ENCODE measurements around the gene EPN1. TPM values are rescaled to one million over a fixed set of nuclear protein-coding genes. Genes with fewer than 3 reads are reported as not detected.
"Not testable (repeated sequence)": the region's sequence is repeated elsewhere in the genome, so short reads cannot be mapped to it uniquely, and the experiment has no call there.

Gene EPN1
- total and polyA plus RNA-seq, 11 donors = 125 to 377 (median 188) TPM

DNA sequence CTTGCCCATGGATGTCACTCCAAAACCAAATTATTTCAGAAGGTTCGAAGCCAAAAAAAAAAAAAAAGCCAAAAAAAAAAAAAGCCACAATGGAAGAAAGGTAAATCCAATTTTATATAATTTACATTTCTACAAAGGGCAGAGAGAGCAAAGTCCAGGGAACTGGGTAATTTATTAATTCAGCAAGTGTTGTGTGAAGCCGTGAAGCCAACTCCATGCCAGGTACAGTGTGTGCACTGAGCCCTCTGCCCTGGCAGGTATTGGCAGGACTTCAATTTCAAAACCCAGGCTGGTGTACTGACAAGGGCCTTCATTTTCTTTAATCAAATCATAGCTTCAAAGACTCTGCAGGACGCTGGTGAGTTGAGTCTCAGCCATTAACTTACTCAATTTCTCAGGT lies 78.4 kb downstream of the EPN1 start:
- no peaks in the 10 kb centered on the region for H3K4me1 ChIP-seq
- no peak overlapping the region for H3K27ac ChIP-seq
- 65 to 78% (median 69%) methylated on average over 3 of the region's 3 CpGs for WGBS, 4 donors
- H3K27me3 ChIP-seq = peaks cover 0 to 7% (median 0%) of the 10 kb centered on the region in 9 donors
- no peaks in the 10 kb centered on the region for H3K9me3 ChIP-seq
- no peaks in the 10 kb centered on the region for H3K36me3 ChIP-seq
- TF ChIP-seq, protein P1, sequence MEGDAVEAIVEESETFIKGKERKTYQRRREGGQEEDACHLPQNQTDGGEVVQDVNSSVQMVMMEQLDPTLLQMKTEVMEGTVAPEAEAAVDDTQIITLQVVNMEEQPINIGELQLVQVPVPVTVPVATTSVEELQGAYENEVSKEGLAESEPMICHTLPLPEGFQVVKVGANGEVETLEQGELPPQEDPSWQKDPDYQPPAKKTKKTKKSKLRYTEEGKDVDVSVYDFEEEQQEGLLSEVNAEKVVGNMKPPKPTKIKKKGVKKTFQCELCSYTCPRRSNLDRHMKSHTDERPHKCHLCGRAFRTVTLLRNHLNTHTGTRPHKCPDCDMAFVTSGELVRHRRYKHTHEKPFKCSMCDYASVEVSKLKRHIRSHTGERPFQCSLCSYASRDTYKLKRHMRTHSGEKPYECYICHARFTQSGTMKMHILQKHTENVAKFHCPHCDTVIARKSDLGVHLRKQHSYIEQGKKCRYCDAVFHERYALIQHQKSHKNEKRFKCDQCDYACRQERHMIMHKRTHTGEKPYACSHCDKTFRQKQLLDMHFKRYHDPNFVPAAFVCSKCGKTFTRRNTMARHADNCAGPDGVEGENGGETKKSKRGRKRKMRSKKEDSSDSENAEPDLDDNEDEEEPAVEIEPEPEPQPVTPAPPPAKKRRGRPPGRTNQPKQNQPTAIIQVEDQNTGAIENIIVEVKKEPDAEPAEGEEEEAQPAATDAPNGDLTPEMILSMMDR (IDR thresholded peaks at IDR 0.05) = no peak
- no peak for TF ChIP-seq POLR2A (IDR thresholded peaks at IDR 0.05)
- ATAC-seq = no peak
- intact Hi-C loops (cut with DNase I) = no loop called here
- no peak overlapping the region for H3K4me3 ChIP-seq
- no peak for DNase-seq

DNA sequence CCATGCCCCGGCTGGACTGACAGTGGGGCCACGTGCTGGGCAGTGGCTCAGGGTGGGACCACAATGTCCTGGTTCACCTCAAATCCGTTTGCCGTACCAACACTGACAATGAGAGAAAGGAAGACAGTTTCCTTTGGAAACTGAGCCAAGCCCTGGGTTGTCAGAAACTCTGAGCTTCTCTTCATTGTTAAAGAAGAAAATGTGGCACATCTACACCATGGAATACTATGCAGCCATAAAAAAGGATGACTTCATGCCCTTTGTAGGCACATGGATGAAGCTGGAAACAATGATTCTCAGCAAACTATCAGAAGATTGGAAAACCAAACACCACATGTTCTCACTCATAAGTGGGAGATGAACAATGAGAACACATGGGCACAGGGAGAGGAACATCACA lies 81.8 kb downstream of the EPN1 start:
- DNase-seq; H3K36me3 ChIP-seq; intact Hi-C loops (cut with DNase I); H3K4me3 ChIP-seq; H3K27me3 ChIP-seq; ATAC-seq; H3K4me1 ChIP-seq; H3K9me3 ChIP-seq; H3K27ac ChIP-seq: not testable (repeated sequence)
- 73 to 77% (median 75%) methylated on average over 4 of the region's 4 CpGs for WGBS, 4 donors

DNA sequence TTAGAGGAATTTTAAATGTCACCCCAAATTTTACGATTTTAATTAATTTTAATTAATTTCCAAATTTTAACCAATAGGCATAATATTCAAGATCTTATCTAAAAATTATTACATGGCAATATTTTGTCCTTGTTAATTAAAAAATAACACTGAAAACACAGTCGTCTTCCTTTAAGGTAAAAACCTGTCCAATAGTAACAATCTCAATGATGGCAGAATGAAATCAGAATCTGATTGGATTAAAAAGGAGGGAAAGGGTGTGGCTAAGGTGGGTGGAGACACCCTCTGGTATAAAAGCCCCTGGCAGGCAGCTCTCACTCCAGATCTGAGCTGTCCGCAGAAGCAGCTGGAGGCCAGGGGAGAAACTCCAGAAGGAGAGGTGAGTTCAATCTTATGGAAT lies 83.8 kb downstream of the EPN1 start, which contains the start of gene RFPL4A:
RFPL4A (plus strand) TSS at position 301 of the 400 bp plus-strand sequence. CDS start 2,704 bp downstream, outside the sequence.
- H3K4me3 ChIP-seq; H3K9me3 ChIP-seq; H3K4me1 ChIP-seq; H3K27ac ChIP-seq; ATAC-seq; DNase-seq; intact Hi-C loops (cut with DNase I); H3K27me3 ChIP-seq; H3K36me3 ChIP-seq: not testable (repeated sequence)
- WGBS, 4 donors = 80 to 90% (median 84%) methylated on average over 2 to 3 of the region's 3 CpGs

Other genes with a start within 250 kb of the EPN1 start
- not detected for gene SHISA7, start 231.9 kb upstream of the EPN1 start, total RNA-seq
- gene SHISA7, start 231.9 kb upstream of the EPN1 start, polyA plus RNA-seq = not detected
- 100 to 1,000 TPM in 1 of 9 donors, 10 to 100 TPM in 8; 36.9 to 102 (median 48.8) TPM for gene ISOC2, start 213.6 kb upstream of the EPN1 start, total RNA-seq
- 10 to 100 TPM; 86.8 to 94.9 TPM for gene ISOC2, start 213.6 kb upstream of the EPN1 start, polyA plus RNA-seq
- not detected for gene C19orf85, start 210.5 kb upstream of the EPN1 start, total RNA-seq
- gene C19orf85, start 210.5 kb upstream of the EPN1 start, polyA plus RNA-seq = not detected
- gene ZNF628, start 198.6 kb upstream of the EPN1 start, total RNA-seq = 10 to 100 TPM in 1 of 9 donors, 1 to 10 TPM in 8; 2.3 to 10.3 (median 4.6) TPM
- gene ZNF628, start 198.6 kb upstream of the EPN1 start, polyA plus RNA-seq = 1 to 10 TPM; 5.4 to 7.9 TPM
- 10 to 100 TPM in 1 of 9 donors, 1 to 10 TPM in 8; 2.9 to 10.4 (median 6.7) TPM for gene NAT14, start 190.0 kb upstream of the EPN1 start, total RNA-seq
- gene NAT14, start 190.0 kb upstream of the EPN1 start, polyA plus RNA-seq = 1 to 10 TPM; 7.3 to 9.2 TPM
- 1 to 10 TPM in 8 of 9 donors, under 1 TPM in 1; 1.00 to 6.2 (median 3.3) TPM for gene SSC5D, start 186.8 kb upstream of the EPN1 start, total RNA-seq
- 1 to 10 TPM in 1 of 2 donors, under 1 TPM in 1; 0.91 to 1.4 TPM for gene SSC5D, start 186.8 kb upstream of the EPN1 start, polyA plus RNA-seq
- gene SBK2, start 138.1 kb upstream of the EPN1 start, total RNA-seq = 1 to 10 TPM in 7 of 9 donors, under 1 TPM in 2; 0.68 to 2.6 (median 2.1) TPM
- 10 to 100 TPM in 1 of 2 donors, under 1 TPM in 1; 0.80 to 12.6 TPM for gene SBK2, start 138.1 kb upstream of the EPN1 start, polyA plus RNA-seq
- gene SBK3, start 129.7 kb upstream of the EPN1 start, total RNA-seq = 10 to 100 TPM in 3 of 9 donors, 1 to 10 TPM in 6; 2.4 to 14.3 (median 7.5) TPM
- 10 to 100 TPM in 1 of 2 donors, 1 to 10 TPM in 1; 5.9 to 12.4 TPM for gene SBK3, start 129.7 kb upstream of the EPN1 start, polyA plus RNA-seq
- gene ZNF579, start 94.4 kb upstream of the EPN1 start, total RNA-seq = 10 to 100 TPM in 4 of 9 donors, 1 to 10 TPM in 5; 5.4 to 13.9 (median 9.8) TPM
- 10 to 100 TPM in 1 of 2 donors, 1 to 10 TPM in 1; 7.9 to 10.9 TPM for gene ZNF579, start 94.4 kb upstream of the EPN1 start, polyA plus RNA-seq
- 10 to 100 TPM; 11.2 to 15.4 (median 12.9) TPM for gene FIZ1, start 75.7 kb upstream of the EPN1 start, total RNA-seq
- 10 to 100 TPM in 1 of 2 donors, 1 to 10 TPM in 1; 10.0 to 16.7 TPM for gene FIZ1, start 75.7 kb upstream of the EPN1 start, polyA plus RNA-seq
- 10 to 100 TPM; 11.0 to 34.7 (median 16.5) TPM for gene ZNF524, start 74.9 kb upstream of the EPN1 start, total RNA-seq
- 10 to 100 TPM; 30.6 to 33.9 TPM for gene ZNF524, start 74.9 kb upstream of the EPN1 start, polyA plus RNA-seq
- 10 to 100 TPM; 11.4 to 19.1 (median 14.2) TPM for gene ZNF865, start 69.6 kb upstream of the EPN1 start, total RNA-seq
- gene ZNF865, start 69.6 kb upstream of the EPN1 start, polyA plus RNA-seq = 10 to 100 TPM; 12.0 to 24.3 TPM
- 10 to 100 TPM in 4 of 9 donors, 1 to 10 TPM in 5; 6.7 to 15.8 (median 9.2) TPM for gene ZNF784, start 50.7 kb upstream of the EPN1 start, total RNA-seq
- 10 to 100 TPM in 1 of 2 donors, 1 to 10 TPM in 1; 8.5 to 10.4 TPM for gene ZNF784, start 50.7 kb upstream of the EPN1 start, polyA plus RNA-seq
- 10 to 100 TPM; 17.0 to 41.5 (median 21.2) TPM for gene ZNF580, start 34.2 kb upstream of the EPN1 start, total RNA-seq
- 10 to 100 TPM in 1 of 2 donors, 1 to 10 TPM in 1; 8.2 to 18.4 TPM for gene ZNF580, start 34.2 kb upstream of the EPN1 start, polyA plus RNA-seq
- 10 to 100 TPM in 2 of 9 donors, 1 to 10 TPM in 7; 4.7 to 12.7 (median 7.2) TPM for gene ZNF581, start 31.6 kb upstream of the EPN1 start, total RNA-seq
- 1 to 10 TPM; 5.5 to 9.3 TPM for gene ZNF581, start 31.6 kb upstream of the EPN1 start, polyA plus RNA-seq
- gene CCDC106, start 27.0 kb upstream of the EPN1 start, total RNA-seq = 10 to 100 TPM; 11.7 to 25.8 (median 16.5) TPM
- 10 to 100 TPM; 11.9 to 27.7 TPM for gene CCDC106, start 27.0 kb upstream of the EPN1 start, polyA plus RNA-seq
- 10 to 100 TPM; 39.9 to 88.1 (median 69.9) TPM for gene U2AF2, start 20.2 kb upstream of the EPN1 start, total RNA-seq
- 100 to 1,000 TPM in 1 of 2 donors, 10 to 100 TPM in 1; 72.7 to 104 TPM for gene U2AF2, start 20.2 kb upstream of the EPN1 start, polyA plus RNA-seq
- gene NLRP9, start 63.2 kb downstream of the EPN1 start, total RNA-seq = not detected
- gene NLRP9, start 63.2 kb downstream of the EPN1 start, polyA plus RNA-seq = not detected
- not detected for gene RFPL4A, start 83.9 kb downstream of the EPN1 start, total RNA-seq
- not detected for gene RFPL4A, start 83.9 kb downstream of the EPN1 start, polyA plus RNA-seq
- gene RFPL4AL1, start 93.9 kb downstream of the EPN1 start, total RNA-seq = not detected
- not detected for gene RFPL4AL1, start 93.9 kb downstream of the EPN1 start, polyA plus RNA-seq
- not detected for gene NLRP11, start 156.8 kb downstream of the EPN1 start, total RNA-seq
- not detected for gene NLRP11, start 156.8 kb downstream of the EPN1 start, polyA plus RNA-seq
- gene NLRP4, start 161.3 kb downstream of the EPN1 start, total RNA-seq = not detected
- not detected for gene NLRP4, start 161.3 kb downstream of the EPN1 start, polyA plus RNA-seq

Data from heart left ventricle (tissue), 16 donors.